GM04503 (cell line): Measurements from ENCODE around the gene LMOD2.
"Not testable (repeated sequence)": the region's sequence is repeated elsewhere in the genome, so short reads cannot be mapped to it uniquely, and the experiment has no call there.

Source experiments
- DNase-seq: peaks from one replicate; pipeline ENCODE4 v3.0.0-alpha.2; 2012; ENCODE audit warnings: low read depth

Gene LMOD2

GRCh38 chr7:123655614-123656013 lies at the start of gene LMOD2:
Gene LMOD2 (plus strand): TSS chr7:123655866. CDS start chr7:123655964, 98 bp downstream.
- no peak for DNase-seq

DNA sequence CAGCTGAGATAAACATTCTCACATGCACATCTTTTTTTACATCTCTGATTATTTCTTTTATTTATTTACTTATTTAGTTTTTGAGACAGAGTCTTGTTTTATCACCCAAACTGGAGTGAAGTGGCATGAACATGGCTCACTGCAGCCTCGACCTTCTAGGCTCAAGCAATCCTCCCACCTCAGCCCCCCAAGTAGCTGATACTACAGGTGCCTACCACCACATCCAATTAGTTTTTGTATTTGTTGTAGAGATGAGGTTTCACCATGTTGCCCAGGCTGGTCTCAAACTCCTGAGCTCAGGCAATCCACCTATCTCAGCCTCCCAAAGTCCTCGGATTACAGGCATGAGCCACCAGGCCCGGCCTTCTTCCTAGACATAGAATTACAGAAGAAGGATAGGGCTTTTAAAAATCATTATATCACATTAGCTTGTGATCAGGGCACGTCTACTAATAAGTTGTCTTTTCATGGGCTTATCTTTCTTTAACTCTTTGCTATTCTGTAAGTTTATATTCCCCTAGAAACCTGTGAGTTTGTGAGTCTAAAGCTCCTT lies 48.2 kb upstream of the LMOD2 start:
- no peak for DNase-seq

DNA sequence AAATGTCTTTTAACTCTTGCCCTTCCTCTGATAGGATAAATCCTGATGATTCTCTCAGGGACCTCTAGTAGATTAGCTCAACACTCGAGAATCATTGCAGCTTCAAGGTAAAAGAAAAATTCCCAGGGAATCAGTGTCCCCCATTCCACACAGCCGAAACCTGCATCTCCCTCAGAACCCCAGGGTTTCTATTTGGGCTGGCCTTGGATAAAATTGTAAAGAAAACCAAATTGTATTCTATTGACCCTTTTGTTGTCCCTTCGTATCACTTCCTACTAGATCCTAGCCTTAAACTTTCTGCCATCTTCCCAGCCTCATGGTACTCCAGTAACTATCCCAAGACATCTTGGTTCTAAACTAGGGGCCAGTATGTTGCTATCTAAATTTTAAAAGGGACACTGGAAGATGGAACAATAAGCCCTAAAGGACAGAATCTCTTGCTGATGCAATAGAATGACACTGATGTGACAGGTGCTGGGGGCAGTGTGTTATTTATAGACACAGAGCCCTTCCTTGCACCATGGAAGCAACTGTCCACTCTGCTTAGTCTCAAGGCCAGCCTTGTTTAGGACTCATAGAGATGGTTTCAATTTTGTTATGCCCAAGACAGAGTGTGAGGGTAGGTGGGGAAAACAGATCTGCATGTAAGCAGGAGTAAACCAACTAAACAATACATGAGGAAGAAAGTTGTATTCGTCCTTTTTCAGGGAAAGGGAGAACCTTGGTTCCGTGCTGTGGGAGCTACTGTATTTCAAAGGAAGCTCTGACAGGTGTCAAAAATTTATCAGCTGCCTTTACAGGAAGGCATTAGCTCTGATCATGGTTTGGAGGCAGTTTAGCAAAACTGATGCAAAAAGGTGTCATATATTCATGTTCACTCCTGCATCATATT lies 46.4 kb upstream of the LMOD2 start:
- no peak for DNase-seq

- DNase-seq: no peak
Observed at GRCh38 chr7:123609883-123610239, 45.8 kb upstream of the LMOD2 start.

- no peak for DNase-seq
Observed at GRCh38 chr7:123612024-123612423, 43.6 kb upstream of the LMOD2 start.

DNA sequence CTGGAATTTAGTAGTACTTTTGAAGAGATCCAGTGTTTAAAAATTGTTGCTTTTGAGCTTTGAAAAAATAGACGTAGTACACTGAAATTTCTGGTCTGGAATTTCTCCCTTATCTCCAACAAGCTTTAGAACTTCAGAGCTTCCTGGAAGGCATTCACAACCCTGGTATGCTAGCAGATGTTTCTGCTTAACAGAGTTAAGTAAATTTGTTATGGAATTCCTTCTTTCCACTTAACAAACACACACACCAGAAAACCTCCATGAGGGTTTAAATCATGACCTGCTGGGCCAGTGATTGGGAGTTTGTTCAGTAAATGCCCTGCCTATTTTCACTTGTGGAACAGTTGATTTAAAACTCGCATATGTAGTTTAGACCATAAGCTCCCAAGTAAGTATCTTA lies 40.3 kb upstream of the LMOD2 start:
- DNase-seq: peak; percentile 18

- DNase-seq: no peak
Observed at GRCh38 chr7:123616223-123616622, 39.4 kb upstream of the LMOD2 start.

DNA sequence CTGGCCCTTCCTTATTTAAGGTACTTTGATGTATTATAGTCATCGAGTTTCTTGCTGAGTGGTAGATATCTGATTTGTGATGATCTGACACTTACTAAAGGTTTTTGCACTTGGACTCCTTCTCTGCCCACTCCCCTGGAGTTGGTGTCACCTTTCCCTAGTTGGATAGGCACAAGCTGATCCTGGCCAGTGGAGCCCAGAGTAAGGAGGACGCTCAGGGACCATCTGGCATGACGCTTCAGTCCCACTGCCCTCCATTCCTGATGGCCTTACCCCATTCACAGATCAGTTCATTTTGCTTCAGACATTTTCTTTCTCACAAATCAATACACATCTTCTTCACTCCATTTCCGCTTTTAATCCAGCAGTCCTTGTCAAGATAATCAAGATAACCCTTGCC lies 34.0 kb upstream of the LMOD2 start:
- DNase-seq: no peak

- no peak for DNase-seq
Observed at GRCh38 chr7:123622660-123623386, 32.8 kb upstream of the LMOD2 start.

DNA sequence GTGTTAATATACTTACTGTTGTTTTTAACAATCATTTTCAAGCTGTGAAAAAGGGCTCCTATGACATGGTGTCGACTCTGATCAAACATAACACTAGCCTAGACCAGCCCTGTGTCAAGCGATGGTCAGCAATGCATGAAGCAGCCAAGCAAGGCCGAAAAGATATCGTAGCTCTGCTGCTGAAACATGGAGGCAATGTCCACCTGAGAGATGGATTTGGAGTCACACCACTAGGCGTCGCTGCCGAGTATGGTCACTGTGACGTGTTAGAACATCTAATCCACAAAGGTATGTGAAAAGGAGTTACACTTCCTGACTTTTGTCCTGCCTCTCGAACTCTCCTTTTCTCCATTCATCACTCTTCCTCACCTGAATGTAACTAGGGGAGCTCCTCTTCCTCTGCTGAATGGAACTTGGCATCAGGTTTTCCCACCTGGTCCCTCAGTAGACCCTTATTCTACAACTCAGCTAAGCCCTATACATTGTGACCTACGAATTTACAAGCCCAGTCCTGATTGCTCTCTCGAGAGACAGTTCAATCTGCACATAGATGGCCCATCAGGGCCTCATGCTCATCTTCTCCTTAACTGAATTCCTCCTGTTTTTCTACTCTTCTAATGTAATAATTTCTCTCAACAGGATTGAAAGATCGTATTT lies 31.0 kb upstream of the LMOD2 start:
- no peak for DNase-seq

GRCh38 chr7:123625254-123625653 lies 30.4 kb upstream of the LMOD2 start:
- no peak for DNase-seq

DNA sequence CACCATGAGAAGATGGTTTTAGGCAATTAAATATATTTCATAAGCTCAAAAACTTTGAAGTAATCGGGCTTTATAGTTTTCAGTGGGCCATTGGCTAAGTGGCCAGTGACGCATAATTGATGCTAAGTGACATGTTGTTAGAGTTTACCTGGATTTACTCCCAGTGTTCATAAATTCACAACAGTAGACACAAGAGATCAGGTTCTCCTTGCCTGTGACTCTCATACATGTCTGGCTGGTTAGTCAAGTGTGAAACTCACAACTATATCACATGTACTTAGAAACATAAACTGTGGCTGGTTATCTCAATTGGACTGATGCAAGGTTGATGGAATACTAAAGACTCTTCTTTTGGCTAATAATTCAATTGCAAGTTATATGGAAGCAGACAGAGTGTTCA lies 27.8 kb upstream of the LMOD2 start:
- no peak for DNase-seq

DNA sequence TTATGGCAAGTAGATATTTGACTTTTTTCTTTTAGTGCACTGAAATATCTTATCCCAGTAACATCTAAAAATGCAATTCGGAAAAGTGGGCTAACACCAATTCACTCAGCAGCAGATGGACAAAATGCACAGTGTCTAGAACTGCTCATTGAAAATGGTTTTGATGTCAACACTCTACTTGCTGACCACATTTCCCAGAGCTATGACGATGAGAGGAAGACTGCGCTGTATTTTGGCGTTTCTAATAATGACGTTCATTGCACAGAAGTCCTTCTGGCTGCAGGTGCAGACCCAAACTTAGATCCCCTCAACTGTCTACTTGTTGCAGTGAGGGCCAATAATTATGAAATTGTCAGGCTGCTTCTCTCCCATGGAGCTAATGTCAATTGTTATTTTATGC lies 26.8 kb upstream of the LMOD2 start:
- DNase-seq: no peak

- no peak for DNase-seq
Observed at GRCh38 chr7:123629281-123629680, 26.4 kb upstream of the LMOD2 start.

DNA sequence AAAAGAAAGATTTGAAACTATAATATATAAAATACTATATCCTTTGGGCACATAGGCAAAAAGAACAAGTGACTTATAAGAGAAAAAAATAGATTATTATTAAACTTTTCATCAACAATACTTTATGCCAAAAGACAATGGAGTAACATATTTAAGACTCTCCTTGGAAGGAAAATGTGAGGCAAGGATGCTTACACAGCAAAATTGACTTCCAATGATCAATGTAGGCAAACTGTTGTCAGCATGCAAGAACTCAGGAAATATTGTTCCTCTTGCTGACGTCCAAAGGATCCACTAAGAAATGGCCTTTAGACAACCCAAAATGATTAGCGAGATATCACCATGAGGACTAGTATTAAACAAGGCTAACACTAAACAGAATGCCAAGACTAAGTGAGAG lies 22.9 kb upstream of the LMOD2 start:
- no peak for DNase-seq

- peak; percentile 31 for DNase-seq
Observed at GRCh38 chr7:123633553-123633952, 22.1 kb upstream of the LMOD2 start.

- DNase-seq: not testable (repeated sequence)
Observed at GRCh38 chr7:123634011-123634573, 21.6 kb upstream of the LMOD2 start.

DNA sequence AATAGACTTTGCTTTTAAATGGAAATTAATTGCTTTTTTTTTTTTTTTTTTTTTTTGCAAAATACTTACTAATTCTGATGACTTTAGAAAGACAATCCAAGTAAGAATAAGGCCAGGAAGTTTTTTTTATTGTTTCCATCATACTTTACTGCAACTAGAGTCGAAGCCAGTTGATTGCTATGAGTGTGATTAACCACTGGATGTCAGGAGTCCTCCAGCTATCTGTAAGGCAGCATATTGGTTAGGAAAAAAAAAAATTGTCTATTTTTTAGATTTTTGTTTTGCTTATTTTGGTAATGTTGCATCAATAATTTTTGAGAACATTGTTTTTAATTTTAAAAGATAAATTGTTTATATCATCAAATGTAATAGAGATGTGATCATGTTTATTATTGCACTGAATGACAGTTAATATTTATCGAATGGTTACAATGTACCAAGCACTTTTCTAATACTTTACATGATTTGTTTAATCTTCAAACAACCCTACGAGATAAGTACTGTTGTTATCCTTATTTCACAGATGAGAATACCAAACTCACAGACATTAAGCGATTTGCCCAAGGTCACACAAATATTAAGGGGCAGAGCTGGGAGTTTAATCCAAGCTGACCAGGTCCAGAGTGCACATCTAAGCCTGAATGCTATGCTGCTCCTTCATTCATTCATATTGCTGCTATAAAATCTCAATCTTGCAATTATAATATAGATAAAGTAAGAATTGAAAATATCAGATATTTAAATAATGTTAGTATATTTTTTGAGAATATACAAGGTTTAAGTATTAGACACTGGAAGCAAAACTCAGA lies 19.9 kb upstream of the LMOD2 start:
- no peak for DNase-seq

GRCh38 chr7:123637203-123637602 lies 18.5 kb upstream of the LMOD2 start:
- DNase-seq: no peak

- no peak for DNase-seq
Observed at GRCh38 chr7:123637878-123638277, 17.8 kb upstream of the LMOD2 start.

DNA sequence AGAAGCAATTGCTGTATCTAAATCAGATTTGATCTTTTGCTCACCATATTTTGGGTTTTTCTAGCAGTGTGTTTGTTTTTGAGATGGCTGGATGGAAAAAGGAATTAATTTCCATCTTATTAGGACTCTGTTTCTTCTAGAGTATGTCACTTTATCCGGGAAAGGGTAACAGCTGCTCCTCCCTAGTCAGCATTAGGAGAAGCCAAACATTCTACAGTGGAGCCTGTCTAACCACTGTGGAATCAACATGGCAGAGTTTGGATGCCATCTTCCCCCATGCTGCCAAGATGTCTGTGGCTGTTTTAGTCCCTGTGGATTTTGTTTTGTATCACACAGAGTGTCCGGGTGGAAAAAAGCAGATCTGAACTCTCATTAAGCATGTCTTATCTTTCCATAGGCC lies 16.0 kb upstream of the LMOD2 start:
- no peak for DNase-seq
